Brain microvascular endothelial cell (primary cell): ENCODE measurements around the gene ERICH4.
"Not testable (repeated sequence)": the region's sequence is repeated elsewhere in the genome, so short reads cannot be mapped to it uniquely, and the experiment has no call there.

Experiments
- DNase-seq: peaks from one replicate; pipeline ENCODE4 v3.0.0-alpha.2; 2020
- H3K27ac ChIP-seq: fragments of 250-450 bp; sonication (Bioruptor Pico); 2 replicates; pipeline ENCODE4 v1.5.1; 2020; ENCODE audit warnings: mild to moderate bottlenecking, moderate library complexity
- H3K27me3 ChIP-seq: fragments of 250-450 bp; sonication (Bioruptor Pico); replicated peaks from 2 replicates; pipeline ENCODE4 v1.5.1; 2020; ENCODE audit warnings: mild to moderate bottlenecking
- H3K36me3 ChIP-seq: fragments of 250-450 bp; sonication (Bioruptor Pico); replicated peaks from 2 replicates; pipeline ENCODE4 v1.5.1; 2020; ENCODE audit warnings: mild to moderate bottlenecking
- H3K4me3 ChIP-seq: 2 replicates; pipeline ENCODE4 v1.5.1; 2011; ENCODE audit warnings: low read depth, mild to moderate bottlenecking, control low read depth, low read length, moderate library complexity
- in situ Hi-C: cut with HindIII; loops from 2 replicates; pipeline ENCODE4 v1.10.0; 2017; ENCODE audit warnings: low sequenced_read_pairs, low pct_ligation_motif_present
- TF ChIP-seq, protein P1 (sequence below): IDR thresholded peaks from 2 replicates; pipeline ENCODE4 v1.5.1; 2011; ENCODE audit warnings: low read depth, mild to moderate bottlenecking, moderate library complexity, low read length, control low read depth, inconsistent platforms; ENCODE audit errors: missing control alignments

The ERICH4 gene

GRCh38 chr19:41434450-41434849 lies 8.5 kb upstream of the ERICH4 start:
- H3K36me3 ChIP-seq = peaks cover 18% of the 10 kb centered on the region
- TF ChIP-seq, protein P1, sequence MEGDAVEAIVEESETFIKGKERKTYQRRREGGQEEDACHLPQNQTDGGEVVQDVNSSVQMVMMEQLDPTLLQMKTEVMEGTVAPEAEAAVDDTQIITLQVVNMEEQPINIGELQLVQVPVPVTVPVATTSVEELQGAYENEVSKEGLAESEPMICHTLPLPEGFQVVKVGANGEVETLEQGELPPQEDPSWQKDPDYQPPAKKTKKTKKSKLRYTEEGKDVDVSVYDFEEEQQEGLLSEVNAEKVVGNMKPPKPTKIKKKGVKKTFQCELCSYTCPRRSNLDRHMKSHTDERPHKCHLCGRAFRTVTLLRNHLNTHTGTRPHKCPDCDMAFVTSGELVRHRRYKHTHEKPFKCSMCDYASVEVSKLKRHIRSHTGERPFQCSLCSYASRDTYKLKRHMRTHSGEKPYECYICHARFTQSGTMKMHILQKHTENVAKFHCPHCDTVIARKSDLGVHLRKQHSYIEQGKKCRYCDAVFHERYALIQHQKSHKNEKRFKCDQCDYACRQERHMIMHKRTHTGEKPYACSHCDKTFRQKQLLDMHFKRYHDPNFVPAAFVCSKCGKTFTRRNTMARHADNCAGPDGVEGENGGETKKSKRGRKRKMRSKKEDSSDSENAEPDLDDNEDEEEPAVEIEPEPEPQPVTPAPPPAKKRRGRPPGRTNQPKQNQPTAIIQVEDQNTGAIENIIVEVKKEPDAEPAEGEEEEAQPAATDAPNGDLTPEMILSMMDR = no peak
- DNase-seq = no peak
- no peak overlapping the region for H3K4me3 ChIP-seq
- no peak overlapping the region for H3K27ac ChIP-seq
- in situ Hi-C loops = no loop called here
- H3K27me3 ChIP-seq = no peaks in the 10 kb centered on the region

DNA sequence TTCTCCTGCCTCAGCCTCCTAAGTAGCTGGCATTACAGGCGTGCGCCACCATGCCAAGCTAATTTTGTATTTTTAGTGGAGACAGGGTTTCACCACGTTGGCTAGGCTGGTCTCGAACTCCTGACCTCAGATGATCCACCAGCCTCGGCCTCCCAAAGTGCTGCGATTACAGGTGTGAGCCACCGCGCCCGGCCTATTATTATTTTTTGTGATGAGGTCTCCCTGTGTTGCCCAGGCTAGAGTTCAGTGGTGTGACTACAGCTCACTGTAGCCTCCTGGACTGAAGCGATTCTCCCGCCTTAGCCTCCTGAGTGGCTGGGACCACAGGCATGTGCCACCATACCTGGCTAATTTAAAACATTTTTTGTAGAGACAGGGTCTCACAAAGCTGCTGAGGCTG lies 7.6 kb upstream of the ERICH4 start:
- DNase-seq, in situ Hi-C loops, H3K4me3 ChIP-seq, H3K27me3 ChIP-seq, H3K27ac ChIP-seq: not testable (repeated sequence)
- peaks cover 18% of the 10 kb centered on the region for H3K36me3 ChIP-seq

- DNase-seq = no peak
- Histone ChIP-seq H3K4me3 (no peak overlapping the region), H3K27me3 (no peaks in the 10 kb centered on the region), H3K27ac (no peak overlapping the region), H3K36me3 (peaks cover 16% of the 10 kb centered on the region)
- TF ChIP-seq, protein P1 = peak; percentile 12
- in situ Hi-C loops = no loop called here
These were observed 6.9 kb upstream of the ERICH4 start for GRCh38 chr19:41435936-41436673.

- TF ChIP-seq, protein P1 = no peak
- H3K27me3 ChIP-seq = no peaks in the 10 kb centered on the region
- H3K27ac ChIP-seq = no peak overlapping the region
- DNase-seq = no peak
- H3K36me3 ChIP-seq = peaks cover 15% of the 10 kb centered on the region
- no peak overlapping the region for H3K4me3 ChIP-seq
- in situ Hi-C loops = no loop called here
These were observed 6.3 kb upstream of the ERICH4 start for GRCh38 chr19:41436674-41436951.

GRCh38 chr19:41437944-41438574 lies 4.9 kb upstream of the ERICH4 start:
- H3K27me3 ChIP-seq = no peaks in the 10 kb centered on the region
- in situ Hi-C loops = no loop called here
- H3K27ac ChIP-seq = no peak overlapping the region
- peaks cover 2% of the 10 kb centered on the region for H3K36me3 ChIP-seq
- no peak overlapping the region for H3K4me3 ChIP-seq
- TF ChIP-seq, protein P1 = no peak
- no peak for DNase-seq

- in situ Hi-C loops = no loop called here
- TF ChIP-seq, protein P1 = peak; percentile 62
- Histone ChIP-seq H3K27me3 (no peaks in the 10 kb centered on the region), H3K27ac (peak within 1 kb of the TSS; percentile 68), H3K36me3 (no peaks in the 10 kb centered on the region), H3K4me3 (peak within 1 kb of the TSS; percentile 100)
- DNase-seq = peak; percentile 98
These were observed 3.3 kb upstream of the ERICH4 start, which contains the start of gene DMAC2 for GRCh38 chr19:41439441-41440222. TSS of gene DMAC2 (minus strand) at chr19:41439912. CDS start at chr19:41439899, 13 bp downstream.
